Fibroblast of skin of scalp (primary cell): ENCODE measurements around the gene OPCML.

Experiments used
- DNase-seq: peaks from one replicate; pipeline ENCODE4 v3.0.0-alpha.2; 2013

Gene OPCML

GRCh38 chr11:132692891-132693290 is 839.4 kb downstream of the OPCML start:
- DNase-seq, result no peak

GRCh38 chr11:132691848-132692550 is 840.3 kb downstream of the OPCML start:
- no peak for DNase-seq

- peak; percentile 80 for DNase-seq
Measured at GRCh38 chr11:132686886-132687285, 845.4 kb downstream of the OPCML start.

DNA sequence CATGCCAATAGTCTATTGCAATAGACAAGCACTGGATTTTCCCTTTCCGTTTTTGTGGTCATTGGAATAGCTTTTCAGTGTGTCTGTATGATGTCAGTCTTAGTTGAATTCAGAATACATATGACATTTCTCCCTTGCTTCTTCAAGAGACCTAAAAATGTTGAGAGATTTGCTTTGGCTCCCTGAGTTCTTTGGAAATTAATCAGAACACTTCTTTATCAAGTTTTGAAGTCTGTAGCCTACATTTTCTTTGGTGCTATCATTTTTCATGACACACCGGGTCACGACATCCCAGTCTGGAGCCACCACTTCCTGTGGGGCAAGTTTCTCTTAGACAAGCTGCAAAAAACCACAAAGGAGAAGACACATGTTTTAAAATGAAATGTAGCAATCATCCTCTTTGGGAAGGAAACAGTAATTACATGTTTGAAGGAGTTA is 847.1 kb downstream of the OPCML start:
- peak; percentile 90 for DNase-seq

DNA sequence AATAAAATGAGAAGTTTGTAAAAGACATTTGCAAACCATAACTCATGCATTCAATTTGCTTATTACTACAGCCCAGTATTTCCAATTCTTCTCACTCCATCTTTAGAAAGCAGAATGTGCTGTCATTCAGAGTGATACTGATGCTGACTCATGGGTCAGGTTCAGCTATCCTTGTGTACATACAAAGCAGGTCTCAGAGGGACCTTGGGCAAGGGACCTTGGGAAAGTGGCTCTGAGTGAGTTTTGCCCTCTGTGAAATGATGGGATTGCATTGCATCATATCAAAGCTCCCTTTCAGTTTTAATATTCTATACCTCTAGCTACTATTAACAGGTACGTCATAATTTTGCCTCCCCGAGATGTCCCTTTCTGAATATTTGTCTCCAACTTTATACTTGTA is 848.7 kb downstream of the OPCML start:
- DNase-seq, result peak; percentile 43

DNA sequence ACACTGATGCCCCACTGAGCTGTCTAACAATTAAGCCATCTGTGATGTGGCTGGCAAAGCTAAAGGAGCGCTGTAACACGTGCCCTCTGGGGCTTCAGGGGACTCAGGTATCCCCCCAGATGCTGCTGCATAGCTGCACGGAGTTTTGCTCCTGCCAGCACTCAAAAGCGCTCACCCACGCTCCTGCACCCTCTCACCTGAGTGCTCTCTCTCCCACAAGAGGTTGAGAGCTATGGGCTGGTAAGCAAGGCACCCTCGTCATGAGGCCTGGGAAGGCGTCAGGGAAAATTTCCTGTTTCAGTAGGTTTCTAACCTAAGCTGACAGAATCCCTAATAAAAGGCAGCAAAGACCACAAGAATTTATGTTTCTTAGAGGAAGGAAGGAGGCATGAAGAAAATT is 850.3 kb downstream of the OPCML start:
- DNase-seq, result no peak

DNA sequence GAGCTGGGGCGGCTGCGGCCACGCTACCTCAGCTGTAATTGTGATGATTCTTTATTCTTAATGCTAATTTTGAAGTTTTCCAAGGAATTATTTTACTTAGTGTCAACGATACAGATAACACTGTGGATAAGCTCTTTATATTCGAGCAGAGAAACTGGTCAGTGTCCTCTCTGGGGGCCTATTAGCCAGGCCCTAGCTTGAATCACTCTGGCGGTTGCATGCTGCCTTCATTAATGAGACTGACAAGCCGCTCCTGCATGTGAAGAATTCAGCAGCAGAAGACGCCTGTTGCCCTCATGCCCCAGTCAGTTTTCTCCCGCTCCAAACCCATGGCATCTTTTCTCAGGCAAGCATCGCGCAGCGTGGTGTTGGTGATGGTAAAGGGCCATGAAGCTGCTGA is 851.7 kb downstream of the OPCML start:
- no peak for DNase-seq

DNA sequence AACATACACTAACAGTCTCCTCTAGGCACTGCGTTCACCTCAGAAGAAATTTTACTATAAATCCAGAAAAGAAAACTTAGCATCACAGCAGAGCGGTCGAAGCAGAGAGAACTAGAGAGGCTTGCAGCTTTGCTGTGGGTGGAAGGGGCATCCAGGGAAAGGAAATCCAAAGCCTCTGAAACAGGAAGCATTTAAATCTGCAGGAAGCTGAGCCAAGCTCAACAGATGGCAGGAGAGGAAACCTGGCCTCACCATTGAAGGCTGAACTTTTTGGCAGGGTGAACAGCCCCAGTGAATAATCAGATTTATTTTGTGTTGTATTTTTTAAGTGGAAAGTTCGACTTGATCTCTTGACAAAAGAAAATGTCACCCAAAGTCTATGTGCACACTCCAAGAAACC is 858.1 kb downstream of the OPCML start:
- no peak for DNase-seq

DNA sequence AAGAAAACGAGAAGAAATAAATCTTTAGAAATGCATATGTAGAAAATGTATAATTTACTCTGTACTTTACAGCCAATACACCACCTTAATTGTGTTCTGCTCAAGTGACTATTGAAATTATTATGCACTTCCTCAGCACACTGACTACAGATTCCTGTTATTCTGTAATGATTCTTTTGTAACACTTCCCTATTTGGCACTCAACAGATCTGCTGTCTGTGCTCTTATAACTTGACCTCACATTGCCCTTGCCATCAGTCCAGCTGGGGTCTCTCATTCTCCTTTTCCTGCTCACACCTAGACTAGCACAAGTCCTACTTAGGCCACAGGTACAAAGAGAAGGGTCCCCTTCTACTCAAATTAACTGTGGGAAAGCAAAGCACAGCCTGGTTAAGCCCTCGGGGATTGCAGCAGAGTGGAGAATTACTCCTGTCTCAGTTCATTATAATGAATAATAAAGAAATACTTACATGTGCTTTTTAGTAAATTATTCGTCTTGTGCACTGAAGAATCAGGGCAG is 860.4 kb downstream of the OPCML start:
- DNase-seq, result no peak

- no peak for DNase-seq
Measured at GRCh38 chr11:132670921-132671675, 861.2 kb downstream of the OPCML start.

GRCh38 chr11:132669949-132670348 is 862.4 kb downstream of the OPCML start:
- DNase-seq, result no peak

- no peak for DNase-seq
Measured at GRCh38 chr11:132665205-132665604, 867.1 kb downstream of the OPCML start.

GRCh38 chr11:132658696-132659095 is 873.6 kb downstream of the OPCML start:
- DNase-seq, result no peak

DNA sequence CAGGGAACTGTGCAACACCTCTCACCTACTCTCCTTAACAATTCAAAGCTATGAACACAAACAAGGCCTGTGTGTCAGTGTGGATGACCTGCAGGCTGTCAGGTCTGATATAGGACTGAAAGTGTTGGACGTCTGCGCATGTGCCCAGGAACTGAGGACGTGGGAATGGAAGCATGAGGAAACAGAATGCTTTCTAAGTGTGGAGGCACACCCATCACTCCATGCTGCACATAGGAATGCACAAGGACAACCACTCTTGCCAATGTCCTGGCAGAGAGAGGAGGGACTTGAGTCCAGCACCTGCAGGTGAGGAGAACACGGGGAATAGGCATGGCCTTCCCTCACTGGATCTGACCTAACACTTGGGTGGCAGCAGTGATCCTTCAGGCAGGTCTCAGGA is 874.3 kb downstream of the OPCML start:
- no peak for DNase-seq

GRCh38 chr11:132655187-132655855 is 877.0 kb downstream of the OPCML start:
- peak; percentile 34 for DNase-seq

DNA sequence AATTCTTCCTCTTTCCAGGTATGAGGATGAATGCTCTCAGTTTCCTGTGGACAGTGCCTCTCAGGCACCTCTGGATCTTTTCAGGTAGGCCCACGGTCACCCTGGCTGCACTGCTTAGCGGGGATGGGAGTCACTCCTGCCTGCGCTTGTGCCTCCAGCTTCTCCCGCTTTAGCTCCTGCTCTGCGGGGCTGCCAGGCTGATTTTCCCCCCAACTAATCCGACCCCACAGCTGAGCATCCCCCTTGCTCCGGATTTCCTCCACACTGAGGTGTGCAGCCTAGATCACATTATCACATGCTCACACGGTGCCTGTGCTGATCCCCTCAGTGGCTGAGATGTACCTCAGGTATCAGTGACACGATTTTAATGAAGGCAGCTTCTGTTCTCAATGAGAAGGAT is 879.1 kb downstream of the OPCML start:
- no peak for DNase-seq

DNA sequence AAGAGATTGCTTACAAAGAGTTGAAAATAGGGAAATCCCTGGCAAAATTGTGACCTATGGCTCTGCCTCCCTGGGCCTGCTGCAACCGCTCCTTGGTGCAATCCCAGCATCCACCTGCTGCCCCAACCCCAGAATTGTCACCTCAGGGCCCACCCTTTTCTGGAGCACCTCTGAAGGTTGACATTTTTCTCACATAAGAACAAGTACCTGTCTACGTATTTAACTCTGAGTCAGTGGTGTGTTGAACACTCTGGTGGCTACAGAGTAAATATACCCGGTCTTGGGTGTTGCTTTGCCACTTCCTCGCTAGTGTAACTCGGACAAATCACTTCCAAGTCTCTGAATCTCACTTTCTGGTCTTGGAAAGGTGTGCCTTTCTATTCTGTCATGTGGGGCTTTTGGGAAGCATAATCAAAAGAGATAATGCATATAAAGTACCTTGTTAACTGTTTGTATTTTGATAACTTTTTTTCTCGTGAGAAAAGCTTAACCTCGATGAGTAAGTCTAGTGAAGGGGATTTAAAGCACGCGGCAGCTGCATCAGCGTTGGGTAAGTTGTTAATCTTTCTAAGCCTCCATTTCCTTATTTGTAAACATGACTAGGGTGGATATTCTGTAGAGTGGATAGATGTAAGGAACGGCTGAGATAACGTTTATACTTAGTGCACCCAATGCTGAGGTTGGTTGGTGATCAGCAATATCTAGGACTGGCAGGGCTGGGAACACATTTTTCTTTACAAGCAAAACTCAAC is 881.2 kb downstream of the OPCML start:
- no peak for DNase-seq

DNA sequence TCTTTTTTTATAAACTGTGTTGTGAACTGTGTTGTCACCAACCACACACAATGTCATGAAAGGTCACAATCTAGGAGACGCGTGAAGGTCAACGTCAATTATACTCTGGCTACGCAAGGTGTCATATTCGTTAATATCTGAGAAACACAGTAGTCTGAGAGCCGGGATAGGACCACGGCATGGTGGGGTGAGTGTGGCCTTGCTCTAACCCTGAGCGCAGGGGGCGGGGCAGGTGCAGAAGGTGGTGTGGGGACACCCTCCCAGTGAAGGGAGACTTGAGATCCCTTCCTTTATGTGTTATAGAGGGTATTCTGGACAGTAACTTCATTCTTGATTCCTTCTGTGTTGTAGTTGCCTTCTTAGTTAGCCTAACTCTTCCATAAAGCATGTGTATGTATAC is 883.0 kb downstream of the OPCML start:
- DNase-seq, result no peak

DNA sequence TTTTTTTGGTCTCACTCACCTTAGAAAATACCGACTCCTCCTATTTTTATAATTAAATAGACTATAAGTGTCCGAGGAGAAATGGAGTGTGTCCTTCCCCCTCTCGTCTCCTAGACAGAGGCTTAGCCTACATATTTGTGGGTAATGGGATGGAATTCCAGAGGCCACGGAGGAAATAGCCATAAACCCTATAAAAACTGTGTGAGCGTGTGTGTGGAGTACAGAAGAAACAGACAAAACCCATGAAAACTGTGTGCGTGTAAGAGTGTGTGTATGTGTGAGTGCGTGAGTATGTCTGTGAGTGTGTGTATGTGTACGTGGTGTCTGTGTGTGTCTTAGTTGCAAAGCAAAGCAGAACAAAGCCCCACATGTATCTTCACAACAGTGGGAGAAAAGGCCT is 883.5 kb downstream of the OPCML start:
- peak; percentile 81 for DNase-seq

GRCh38 chr11:132646890-132647289 is 885.4 kb downstream of the OPCML start:
- no peak for DNase-seq

DNA sequence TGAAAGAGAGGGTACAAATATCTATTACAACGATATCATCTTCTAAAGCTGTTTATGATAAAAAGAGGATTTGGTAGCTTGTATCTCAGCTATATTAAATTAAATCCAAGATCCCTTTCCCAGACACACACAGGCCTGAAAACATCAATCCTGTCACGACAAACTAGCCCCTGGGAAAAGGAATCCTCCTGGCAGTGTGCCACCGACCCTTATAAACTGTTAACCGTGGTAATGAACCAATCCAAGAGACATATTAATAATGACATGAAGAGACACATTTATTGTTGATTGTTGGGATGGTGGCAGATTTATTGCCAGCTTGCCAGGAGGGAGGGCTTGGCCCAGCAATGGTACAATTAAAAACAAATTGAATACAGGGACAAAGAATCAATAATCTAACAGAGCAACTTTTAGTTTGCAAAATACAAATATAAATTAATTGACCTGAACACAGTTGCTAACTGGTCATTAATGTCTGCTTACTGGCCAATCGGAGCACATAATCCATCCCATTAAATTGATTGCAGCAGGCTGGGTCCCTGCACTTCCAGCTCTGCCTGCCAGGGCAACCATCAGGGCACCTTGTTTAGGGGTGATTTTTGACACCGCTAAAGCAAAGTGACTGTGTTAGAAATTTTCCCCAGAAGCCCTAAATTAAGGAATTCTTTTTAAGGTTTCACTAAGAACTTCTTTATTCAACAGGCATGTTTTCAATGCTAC is 887.6 kb downstream of the OPCML start:
- no peak for DNase-seq

GRCh38 chr11:132643239-132643638 is 889.1 kb downstream of the OPCML start:
- no peak for DNase-seq
